ENCODE measurements around the gene MEGF8.

The MEGF8 gene

GRCh38 chr19:42292042-42292960 lies 33.1 kb upstream of the MEGF8 start:
- H3K9ac ChIP-seq = 0 out of 2 replicates have a peak overlapping the region, but pooled peaks have one; percentile 8
- H3K9me3 ChIP-seq = no peaks in the 10 kb centered on the region
- H3K27me3 ChIP-seq = no peaks in the 10 kb centered on the region
- peaks cover 48% of the 10 kb centered on the region for H3K4me1 ChIP-seq
- H3K4me3 ChIP-seq = no peak overlapping the region
- peaks cover 97% of the 10 kb centered on the region for H3K36me3 ChIP-seq
- H3K27ac ChIP-seq = peak overlapping the region; percentile 13; the same call in 1 of the 2 replicates
- peaks cover 92% of the 10 kb centered on the region for H4K20me1 ChIP-seq
- no peak for TF ChIP-seq Cebpa-rat (IDR thresholded peaks at IDR 0.05)
- no peak overlapping the region for H3K4me2 ChIP-seq

- Histone ChIP-seq H3K9me3 (no peaks in the 10 kb centered on the region), H3K4me1 (peaks cover 41% of the 10 kb centered on the region), H3K4me2 (no peak overlapping the region), H3K9ac (no peak overlapping the region), H3K36me3 (peaks cover 93% of the 10 kb centered on the region), H4K20me1 (peaks cover 85% of the 10 kb centered on the region), H3K4me3 (no peak overlapping the region), H3K27me3 (no peaks in the 10 kb centered on the region), H3K27ac (no peak overlapping the region)
- no peak for TF ChIP-seq Cebpa-rat (IDR thresholded peaks at IDR 0.05)
Measured at GRCh38 chr19:42292963-42293362, 32.5 kb upstream of the MEGF8 start.

- H3K9me3 ChIP-seq = no peaks in the 10 kb centered on the region
- no peak for TF ChIP-seq Cebpa-rat (IDR thresholded peaks at IDR 0.05)
- no peaks in the 10 kb centered on the region for H3K27me3 ChIP-seq
- no peak overlapping the region for H3K27ac ChIP-seq
- no peak overlapping the region for H3K4me3 ChIP-seq
- H3K36me3 ChIP-seq = peaks cover 90% of the 10 kb centered on the region
- H3K4me2 ChIP-seq = no peak overlapping the region
- H3K4me1 ChIP-seq = peaks cover 36% of the 10 kb centered on the region
- peaks cover 79% of the 10 kb centered on the region for H4K20me1 ChIP-seq
- H3K9ac ChIP-seq = no peak overlapping the region
Measured at GRCh38 chr19:42293540-42293939, 31.9 kb upstream of the MEGF8 start.

- no peak for TF ChIP-seq Cebpa-rat (IDR thresholded peaks at IDR 0.05)
- no peaks in the 10 kb centered on the region for H3K9me3 ChIP-seq
Measured at GRCh38 chr19:42293948-42294347, 31.5 kb upstream of the MEGF8 start.

DNA sequence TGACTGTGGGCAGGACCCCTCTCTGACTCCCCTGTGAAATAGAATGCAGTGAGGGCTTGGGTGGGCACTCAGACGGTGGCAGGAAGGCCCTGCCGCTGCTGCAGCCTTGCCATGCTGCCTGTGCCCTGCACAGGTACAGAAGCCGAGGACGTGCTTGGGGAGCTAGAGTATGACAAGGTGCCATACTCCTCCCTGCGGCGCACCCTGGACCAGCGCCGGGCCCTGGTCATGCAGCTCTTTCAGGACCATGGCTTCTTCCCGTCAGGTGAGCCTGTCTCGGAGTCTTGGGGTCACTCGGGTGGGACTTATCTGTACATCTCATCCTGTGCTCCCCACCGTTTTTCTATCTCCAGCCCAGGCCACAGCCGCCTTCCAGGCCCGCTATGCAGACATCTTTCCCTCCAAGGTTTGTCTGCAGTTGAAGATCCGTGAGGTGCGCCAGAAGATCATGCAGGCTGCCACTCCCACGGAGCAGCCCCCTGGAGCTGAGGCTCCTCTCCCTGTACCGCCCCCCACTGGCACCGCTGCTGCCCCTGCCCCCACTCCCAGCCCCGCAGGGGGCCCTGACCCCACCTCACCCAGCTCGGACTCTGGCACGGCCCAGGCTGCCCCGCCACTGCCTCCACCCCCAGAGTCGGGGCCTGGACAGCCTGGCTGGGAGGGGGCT lies 30.8 kb upstream of the MEGF8 start:
- Histone ChIP-seq H3K4me1 (peaks cover 30% of the 10 kb centered on the region), H3K4me2 (no peak overlapping the region), H3K9me3 (no peaks in the 10 kb centered on the region), H3K36me3 (peaks cover 83% of the 10 kb centered on the region), H4K20me1 (peaks cover 69% of the 10 kb centered on the region), H3K9ac (no peak overlapping the region), H3K27ac (no peak overlapping the region), H3K4me3 (no peak overlapping the region), H3K27me3 (no peaks in the 10 kb centered on the region)
- TF ChIP-seq Cebpa-rat (IDR thresholded peaks at IDR 0.05) = no peak

More at GRCh38 chr19:42293948-42294347, 31.5 kb upstream of the MEGF8 start:
- no peaks in the 10 kb centered on the region for H3K27me3 ChIP-seq
- peaks cover 31% of the 10 kb centered on the region for H3K4me1 ChIP-seq
- no peak overlapping the region for H3K4me2 ChIP-seq
- H3K27ac ChIP-seq = no peak overlapping the region
- peaks cover 75% of the 10 kb centered on the region for H4K20me1 ChIP-seq
- H3K4me3 ChIP-seq = no peak overlapping the region
- H3K36me3 ChIP-seq = peaks cover 86% of the 10 kb centered on the region
- no peak overlapping the region for H3K9ac ChIP-seq

- no peaks in the 10 kb centered on the region for H3K27me3 ChIP-seq
- no peak overlapping the region for H3K4me2 ChIP-seq
- peaks cover 82% of the 10 kb centered on the region for H3K36me3 ChIP-seq
- TF ChIP-seq Cebpa-rat (IDR thresholded peaks at IDR 0.05) = no peak
- no peak overlapping the region for H3K27ac ChIP-seq
- H3K4me1 ChIP-seq = peaks cover 28% of the 10 kb centered on the region
- H3K9me3 ChIP-seq = no peaks in the 10 kb centered on the region
- H3K4me3 ChIP-seq = no peak overlapping the region
- no peak overlapping the region for H3K9ac ChIP-seq
- H4K20me1 ChIP-seq = peaks cover 61% of the 10 kb centered on the region
Measured at GRCh38 chr19:42295342-42295741, 30.1 kb upstream of the MEGF8 start.

DNA sequence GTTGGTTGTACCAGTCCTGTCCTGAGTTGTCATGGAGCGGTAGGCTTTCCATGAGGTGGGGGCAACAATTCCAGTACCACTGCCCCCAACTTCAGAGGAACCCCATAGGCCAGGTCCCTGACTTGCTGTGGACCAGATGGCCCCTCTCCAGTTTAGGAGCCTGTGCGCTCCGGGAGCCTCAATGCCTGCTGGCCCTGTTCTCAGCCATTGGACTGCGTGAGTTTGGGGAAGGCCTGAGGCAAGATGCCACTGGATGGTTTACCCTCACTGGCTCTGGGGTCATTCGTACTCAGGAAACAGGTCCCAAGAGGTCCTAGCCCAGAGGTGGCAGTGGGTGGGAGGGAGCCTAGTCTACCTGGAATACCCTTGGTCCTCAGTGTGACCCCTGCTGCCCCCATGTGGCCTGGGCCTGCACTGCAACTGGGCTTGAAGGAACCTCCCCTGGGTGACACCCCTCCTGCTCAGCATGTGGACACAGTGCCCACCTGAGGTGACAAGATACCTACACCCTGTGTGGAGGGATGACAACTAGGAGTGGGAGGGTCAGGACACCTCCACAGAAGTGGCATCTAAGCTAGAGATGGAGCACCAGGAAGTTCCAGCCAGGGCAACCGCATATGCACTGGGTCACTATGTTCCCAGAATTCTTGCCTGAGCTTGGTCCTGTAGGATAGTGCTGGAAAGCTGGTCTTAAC lies 29.5 kb upstream of the MEGF8 start:
- no peaks in the 10 kb centered on the region for H3K27me3 ChIP-seq
- H3K4me2 ChIP-seq = no peak overlapping the region
- H3K9me3 ChIP-seq = no peaks in the 10 kb centered on the region
- no peak overlapping the region for H3K27ac ChIP-seq
- peaks cover 55% of the 10 kb centered on the region for H4K20me1 ChIP-seq
- no peak overlapping the region for H3K4me3 ChIP-seq
- H3K36me3 ChIP-seq = peaks cover 76% of the 10 kb centered on the region
- peaks cover 28% of the 10 kb centered on the region for H3K4me1 ChIP-seq
- TF ChIP-seq Cebpa-rat (IDR thresholded peaks at IDR 0.05) = no peak
- no peak overlapping the region for H3K9ac ChIP-seq

DNA sequence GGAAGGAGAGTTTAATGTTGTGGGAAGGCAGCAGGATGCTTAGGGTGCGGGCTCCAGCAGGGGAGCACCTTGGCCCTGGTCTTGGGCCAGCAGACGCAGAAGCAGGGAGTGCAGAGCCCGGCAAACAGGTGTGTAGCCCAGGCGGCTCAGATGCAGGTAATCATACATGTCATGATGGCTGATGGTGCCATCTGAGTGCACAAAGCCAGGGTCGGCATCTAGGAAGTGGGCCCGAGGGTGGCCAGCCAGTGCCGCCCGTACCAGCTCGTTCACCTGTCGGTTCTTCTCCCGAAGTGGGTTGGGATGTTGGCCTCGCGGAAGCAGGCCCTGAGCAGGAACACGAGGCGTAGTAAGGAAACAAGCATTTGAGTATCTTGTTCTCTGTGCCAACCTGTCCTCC lies 28.4 kb upstream of the MEGF8 start:
- Histone ChIP-seq H3K4me1 (peaks cover 26% of the 10 kb centered on the region), H3K9me3 (no peaks in the 10 kb centered on the region), H3K9ac (no peak overlapping the region), H3K27ac (no peak overlapping the region), H3K36me3 (peaks cover 65% of the 10 kb centered on the region), H4K20me1 (peaks cover 44% of the 10 kb centered on the region), H3K4me3 (no peak overlapping the region), H3K4me2 (no peak overlapping the region), H3K27me3 (no peaks in the 10 kb centered on the region)
- no peak for TF ChIP-seq Cebpa-rat (IDR thresholded peaks at IDR 0.05)

- H3K4me1 ChIP-seq = peaks cover 41% of the 10 kb centered on the region
- H3K9me3 ChIP-seq = no peaks in the 10 kb centered on the region; the same call in 1 of the 2 replicates
- H4K20me1 ChIP-seq = peaks cover 3% of the 10 kb centered on the region
- H3K4me2 ChIP-seq = peak within 1 kb of the TSS; percentile 94
- H3K9ac ChIP-seq = peak within 1 kb of the TSS; percentile 85
- no peak for TF ChIP-seq Cebpa-rat (IDR thresholded peaks at IDR 0.05)
- H3K27me3 ChIP-seq = no peaks in the 10 kb centered on the region
- H3K36me3 ChIP-seq = peaks cover 20% of the 10 kb centered on the region
- peak within 1 kb of the TSS; percentile 89 for H3K27ac ChIP-seq
- peak within 1 kb of the TSS; percentile 81 for H3K4me3 ChIP-seq
Measured at GRCh38 chr19:42301646-42302203, 23.7 kb upstream of the MEGF8 start, which contains the start of gene PRR19. Gene PRR19 (plus strand): TSS chr19:42302132. CDS start chr19:42309585, 7,453 bp downstream.

All from BLaER1 (cell line).